Neural cell (in vitro differentiated cells): Measurements from ENCODE around the gene CLCA4.

Source experiments
- EP300 ChIP-seq: fragments of 450-650 bp; conservative IDR thresholded peaks from 2 replicates; pipeline ENCODE4 v1.6.1; 2014; ENCODE audit warnings: antibody characterized with exemption, mild to moderate bottlenecking, moderate library complexity; ENCODE audit not compliant: poor library complexity, severe bottlenecking
- EZH2 ChIP-seq: fragments of 200-600, 300-800 bp; shearing (Covaris generic), sonication (generic); IDR thresholded peaks from 2 replicates; pipeline ENCODE4 v1.6.1; 2014; ENCODE audit warnings: antibody characterized with exemption, low read length, borderline replicate concordance, mild to moderate bottlenecking; ENCODE audit not compliant: insufficient read depth, poor library complexity, severe bottlenecking
- POLR2AphosphoS5 ChIP-seq: IDR thresholded peaks from 2 replicates; pipeline ENCODE4 v1.6.1; 2012
- RAD21 ChIP-seq: fragments of 450-650 bp; conservative IDR thresholded peaks from 2 replicates; pipeline ENCODE4 v1.6.1; 2014; ENCODE audit warnings: antibody characterized with exemption, mild to moderate bottlenecking, moderate library complexity
- SMC3 ChIP-seq: fragments of 450-650 bp; conservative IDR thresholded peaks from 2 replicates; pipeline ENCODE4 v1.6.1; 2014; ENCODE audit warnings: antibody characterized with exemption, mild to moderate bottlenecking, moderate library complexity; ENCODE audit not compliant: poor library complexity
- TAF1 ChIP-seq: IDR thresholded peaks from 2 replicates; pipeline ENCODE4 v1.6.1; 2012; ENCODE audit warnings: low read depth
- TF ChIP-seq, protein P1 (sequence below): fragments of 450-650 bp; IDR thresholded peaks from 2 replicates; pipeline ENCODE4 v1.5.1; 2014; ENCODE audit warnings: antibody characterized with exemption, mild to moderate bottlenecking, moderate library complexity; ENCODE audit not compliant: poor library complexity, severe bottlenecking

DNA sequence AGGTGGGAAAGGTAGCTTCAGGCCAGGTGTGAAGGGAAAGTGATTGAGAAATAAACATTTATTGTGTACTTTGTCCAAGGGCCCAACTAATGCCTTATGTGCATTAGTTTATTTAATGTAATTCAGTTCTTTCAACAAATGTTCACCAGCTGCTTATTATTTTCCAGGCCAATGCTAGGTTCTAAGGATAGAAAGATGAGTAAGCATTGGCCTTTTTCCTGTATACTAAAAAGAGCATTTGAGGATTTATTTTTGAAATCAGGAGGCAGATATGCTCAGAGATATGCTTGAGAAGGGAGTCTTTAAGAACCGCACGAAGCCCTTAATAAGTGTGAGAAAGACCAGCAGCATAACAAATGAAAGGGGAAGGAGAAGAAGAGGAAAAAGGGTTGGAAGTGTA lies 46.2 kb upstream of the CLCA4 start:
- TF ChIP-seq, protein P1, sequence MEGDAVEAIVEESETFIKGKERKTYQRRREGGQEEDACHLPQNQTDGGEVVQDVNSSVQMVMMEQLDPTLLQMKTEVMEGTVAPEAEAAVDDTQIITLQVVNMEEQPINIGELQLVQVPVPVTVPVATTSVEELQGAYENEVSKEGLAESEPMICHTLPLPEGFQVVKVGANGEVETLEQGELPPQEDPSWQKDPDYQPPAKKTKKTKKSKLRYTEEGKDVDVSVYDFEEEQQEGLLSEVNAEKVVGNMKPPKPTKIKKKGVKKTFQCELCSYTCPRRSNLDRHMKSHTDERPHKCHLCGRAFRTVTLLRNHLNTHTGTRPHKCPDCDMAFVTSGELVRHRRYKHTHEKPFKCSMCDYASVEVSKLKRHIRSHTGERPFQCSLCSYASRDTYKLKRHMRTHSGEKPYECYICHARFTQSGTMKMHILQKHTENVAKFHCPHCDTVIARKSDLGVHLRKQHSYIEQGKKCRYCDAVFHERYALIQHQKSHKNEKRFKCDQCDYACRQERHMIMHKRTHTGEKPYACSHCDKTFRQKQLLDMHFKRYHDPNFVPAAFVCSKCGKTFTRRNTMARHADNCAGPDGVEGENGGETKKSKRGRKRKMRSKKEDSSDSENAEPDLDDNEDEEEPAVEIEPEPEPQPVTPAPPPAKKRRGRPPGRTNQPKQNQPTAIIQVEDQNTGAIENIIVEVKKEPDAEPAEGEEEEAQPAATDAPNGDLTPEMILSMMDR = no peak
- TF ChIP-seq SMC3 (no peak), EZH2 (no peak), RAD21 (no peak), POLR2AphosphoS5 (no peak), TAF1 (no peak), EP300 (no peak)
